HG03439 (cell line): ENCODE measurements around the gene DPPA2.

Source experiments
- ATAC-seq: cut with Tn5 transposase; IDR thresholded peaks from one replicate; pipeline ENCODE4 v1.9.1; 2021; ENCODE audit warnings: mild to moderate bottlenecking, moderate library complexity; ENCODE audit not compliant: unreplicated experiment

The DPPA2 gene

GRCh38 chr3:109325657-109326056 is 9.3 kb upstream of the DPPA2 start:
- no peak for ATAC-seq

GRCh38 chr3:109325109-109325508 is 8.8 kb upstream of the DPPA2 start:
- no peak for ATAC-seq

- ATAC-seq: no peak
Measured at GRCh38 chr3:109313061-109313460, 3.3 kb downstream of the DPPA2 start.

GRCh38 chr3:109297496-109297895 is 18.8 kb downstream of the DPPA2 start:
- ATAC-seq: no peak

GRCh38 chr3:109284071-109284470 is 32.2 kb downstream of the DPPA2 start:
- no peak for ATAC-seq

GRCh38 chr3:109278546-109278945 is 37.8 kb downstream of the DPPA2 start:
- ATAC-seq: no peak

- no peak for ATAC-seq
Measured at GRCh38 chr3:109278141-109278540, 38.2 kb downstream of the DPPA2 start.

- ATAC-seq: no peak
Measured at GRCh38 chr3:109275702-109276293, 40.5 kb downstream of the DPPA2 start.

- ATAC-seq: no peak
Measured at GRCh38 chr3:109270779-109271178, 45.5 kb downstream of the DPPA2 start.

- ATAC-seq: no peak
Measured at GRCh38 chr3:109269577-109270275, 46.6 kb downstream of the DPPA2 start.

- no peak for ATAC-seq
Measured at GRCh38 chr3:109268181-109268580, 48.1 kb downstream of the DPPA2 start.

- ATAC-seq: no peak
Measured at GRCh38 chr3:109265295-109265694, 51.0 kb downstream of the DPPA2 start.

GRCh38 chr3:109257269-109257668 is 59.0 kb downstream of the DPPA2 start:
- no peak for ATAC-seq

- ATAC-seq: no peak
Measured at GRCh38 chr3:109254770-109255169, 61.5 kb downstream of the DPPA2 start.

GRCh38 chr3:109252641-109253040 is 63.7 kb downstream of the DPPA2 start:
- ATAC-seq: no peak
